ENCODE data around the gene EXOC5.

Gene EXOC5, protein sequence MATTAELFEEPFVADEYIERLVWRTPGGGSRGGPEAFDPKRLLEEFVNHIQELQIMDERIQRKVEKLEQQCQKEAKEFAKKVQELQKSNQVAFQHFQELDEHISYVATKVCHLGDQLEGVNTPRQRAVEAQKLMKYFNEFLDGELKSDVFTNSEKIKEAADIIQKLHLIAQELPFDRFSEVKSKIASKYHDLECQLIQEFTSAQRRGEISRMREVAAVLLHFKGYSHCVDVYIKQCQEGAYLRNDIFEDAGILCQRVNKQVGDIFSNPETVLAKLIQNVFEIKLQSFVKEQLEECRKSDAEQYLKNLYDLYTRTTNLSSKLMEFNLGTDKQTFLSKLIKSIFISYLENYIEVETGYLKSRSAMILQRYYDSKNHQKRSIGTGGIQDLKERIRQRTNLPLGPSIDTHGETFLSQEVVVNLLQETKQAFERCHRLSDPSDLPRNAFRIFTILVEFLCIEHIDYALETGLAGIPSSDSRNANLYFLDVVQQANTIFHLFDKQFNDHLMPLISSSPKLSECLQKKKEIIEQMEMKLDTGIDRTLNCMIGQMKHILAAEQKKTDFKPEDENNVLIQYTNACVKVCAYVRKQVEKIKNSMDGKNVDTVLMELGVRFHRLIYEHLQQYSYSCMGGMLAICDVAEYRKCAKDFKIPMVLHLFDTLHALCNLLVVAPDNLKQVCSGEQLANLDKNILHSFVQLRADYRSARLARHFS

DNA sequence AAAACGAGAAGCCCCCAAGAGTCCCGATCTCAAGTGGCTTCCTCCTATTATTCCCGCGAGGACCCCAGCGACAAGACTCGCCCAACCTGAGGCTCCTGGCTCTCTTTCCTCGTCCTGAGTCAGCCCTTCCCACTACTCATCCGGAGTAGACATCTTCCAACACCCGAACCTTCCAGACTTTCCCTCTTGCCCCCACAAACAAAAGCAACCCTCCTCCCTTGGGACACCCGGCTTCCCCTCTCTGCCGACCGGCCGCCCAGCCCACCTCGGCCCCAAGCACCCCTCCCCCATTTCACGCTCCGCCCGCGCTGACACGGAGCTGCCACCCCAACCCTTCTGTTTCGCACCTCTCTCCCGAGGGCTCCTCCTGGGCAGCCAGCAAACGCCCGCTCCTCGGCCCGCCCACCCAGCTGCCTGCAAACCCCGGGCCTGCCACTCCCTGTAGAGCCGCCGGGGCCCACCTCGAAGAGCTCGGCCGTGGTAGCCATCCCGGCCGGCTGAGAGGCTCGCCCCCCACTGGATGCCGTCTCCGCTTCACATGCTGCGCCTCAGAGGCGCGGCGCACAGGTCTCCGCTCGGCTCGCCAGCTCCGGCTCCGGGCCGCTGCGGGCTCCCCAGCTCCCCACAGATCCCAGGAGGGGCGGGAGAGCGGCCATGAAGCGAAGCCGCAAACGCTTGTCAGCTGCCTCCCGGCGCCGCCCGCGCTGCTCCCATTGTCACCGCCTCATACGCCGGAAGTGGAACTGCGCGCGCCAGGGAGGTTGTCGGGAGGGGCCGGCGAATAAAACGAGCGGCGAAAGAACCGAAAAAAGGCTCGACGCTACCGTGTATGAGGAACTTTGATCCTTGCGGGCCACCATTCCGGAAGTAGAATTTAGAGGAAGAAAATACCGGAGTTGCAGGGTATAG, at the start of gene EXOC5, which contains the start of gene AP5M1:
EXOC5 (minus strand) TSS at position 745 of the 909 bp plus-strand sequence; CDS start at position 488, 257 bp downstream.
AP5M1 (plus strand) TSS at position 811 of the 909 bp plus-strand sequence. CDS start 344 bp downstream, outside the sequence.
- Histone ChIP-seq H3K27ac (peak within 1 kb of the TSS; percentile 75 to 99 (median 94)), H3K4me3 (peak within 1 kb of the TSS; percentile 66 to 88 (median 78))

DNA sequence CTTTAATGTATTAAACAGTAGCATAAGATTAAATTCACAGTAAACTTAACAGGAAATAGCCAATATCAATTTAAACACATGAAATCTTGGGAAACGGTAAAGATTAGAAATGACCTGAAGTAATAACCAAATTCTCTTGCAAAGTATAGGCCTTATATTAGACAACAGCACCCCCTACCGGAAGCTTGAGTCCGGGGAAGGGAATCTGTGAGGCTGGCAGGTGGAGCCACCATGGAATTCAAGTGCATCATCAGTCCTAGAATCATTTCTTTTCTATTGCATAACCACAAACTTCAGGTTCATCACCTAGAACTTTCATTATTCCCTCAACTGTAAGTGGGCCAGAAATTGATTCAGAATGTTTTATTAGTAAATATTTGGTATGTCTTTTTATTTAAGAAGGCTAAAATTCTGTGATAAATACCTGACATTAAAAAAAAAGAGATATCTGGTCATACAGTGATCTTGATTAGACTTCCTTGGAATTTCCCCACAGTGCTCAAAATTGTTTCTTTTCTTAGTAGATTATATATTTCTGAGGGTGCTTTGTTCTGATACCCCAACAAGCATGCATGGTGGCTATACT, 48.6 kb upstream of the EXOC5 start:
- Histone ChIP-seq H3K4me3 (no peak overlapping the region), H3K27ac (no peak overlapping the region)

DNA sequence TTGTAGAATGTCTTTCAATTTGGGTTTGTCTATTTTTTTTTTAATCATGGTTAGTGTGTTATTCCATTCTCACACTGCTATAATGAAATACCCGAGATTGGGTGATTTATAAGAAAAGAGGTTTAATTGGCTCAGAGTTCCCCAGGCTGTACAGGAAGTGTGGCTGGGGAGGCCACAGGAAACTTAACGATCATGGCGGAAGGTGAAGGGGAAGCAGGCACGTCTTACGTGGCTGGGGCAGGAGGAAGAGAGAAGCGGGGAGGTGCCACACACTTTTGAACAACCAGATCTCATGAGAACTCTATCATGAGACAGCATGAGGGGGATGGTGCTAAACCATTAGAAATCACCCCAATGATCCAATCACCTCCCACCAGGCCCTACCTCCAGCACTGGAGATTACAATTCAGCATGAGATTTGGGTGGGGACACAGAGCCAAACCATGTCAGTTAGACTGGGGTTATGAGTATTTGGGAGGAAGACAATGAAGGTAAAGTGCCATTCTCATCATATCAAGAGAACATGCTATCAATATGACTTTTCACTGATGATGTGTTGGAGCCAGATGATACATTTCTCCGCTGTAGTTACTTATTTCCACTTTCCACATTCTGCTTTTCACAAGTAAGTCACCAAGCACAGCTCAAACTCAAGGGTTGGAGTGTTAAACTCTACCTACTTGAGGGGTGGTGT, 45.8 kb upstream of the EXOC5 start:
- no peak overlapping the region for H3K27ac ChIP-seq
- no peak overlapping the region for H3K4me3 ChIP-seq

DNA sequence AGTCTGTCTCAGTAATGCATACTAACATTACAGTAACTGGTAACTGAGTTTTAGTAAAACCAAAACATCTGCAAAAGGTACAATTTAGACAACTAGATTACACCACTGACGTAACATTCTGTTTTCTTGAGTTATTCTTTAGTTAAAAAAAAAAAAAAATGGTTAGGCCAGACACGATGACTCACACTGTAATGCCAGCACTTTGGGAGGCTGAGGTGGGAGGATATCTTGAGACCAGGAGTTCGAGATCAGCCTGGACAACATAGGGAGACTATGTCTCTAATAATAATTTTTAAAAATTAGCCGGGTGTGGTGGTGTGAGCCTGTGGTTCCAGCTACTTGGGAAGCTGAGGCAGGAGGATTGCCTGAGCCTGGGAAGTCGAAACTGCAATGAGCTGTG, 34.2 kb upstream of the EXOC5 start:
- no peak overlapping the region for H3K4me3 ChIP-seq
- no peak overlapping the region for H3K27ac ChIP-seq

DNA sequence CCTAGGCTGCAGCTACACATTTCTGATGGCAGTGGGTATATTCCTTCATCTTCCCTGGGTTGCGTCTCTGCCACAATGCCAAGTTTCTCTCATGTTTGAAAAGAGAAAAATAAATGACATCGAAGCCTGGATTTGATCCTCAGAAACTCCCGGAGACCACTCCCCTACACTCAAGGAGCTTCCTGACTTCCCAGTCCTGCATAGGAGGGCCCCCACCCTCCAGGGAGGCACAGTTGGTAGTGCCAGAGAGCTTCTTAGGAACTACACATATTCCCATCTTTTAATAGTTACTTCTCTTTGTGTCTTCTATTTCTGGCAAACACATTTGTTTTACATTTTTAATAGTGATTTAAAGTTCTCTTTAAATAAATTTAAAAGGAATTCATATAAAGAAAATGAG, 30.8 kb upstream of the EXOC5 start:
- Histone ChIP-seq H3K27ac (no peak overlapping the region), H3K4me3 (no peak overlapping the region)

DNA sequence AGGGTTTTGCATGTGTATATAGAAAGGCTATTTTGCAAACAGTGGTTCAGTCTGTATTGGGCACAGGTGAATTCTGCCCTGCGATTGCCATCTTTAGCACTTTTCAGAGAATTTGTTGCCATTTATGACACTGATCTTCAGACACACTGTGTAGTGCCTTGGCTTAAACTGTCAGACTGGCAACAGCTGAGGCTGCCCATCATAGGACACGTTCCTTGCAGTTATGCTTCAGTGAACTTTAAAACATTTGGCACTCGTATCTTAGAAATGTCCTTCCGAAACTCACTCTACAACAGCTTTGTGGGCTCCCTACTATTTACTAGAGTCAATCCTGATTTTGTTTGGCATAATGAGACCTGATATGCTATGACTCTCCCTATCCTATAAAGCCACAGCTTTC, 29.1 kb upstream of the EXOC5 start:
- Histone ChIP-seq H3K27ac (no peak overlapping the region), H3K4me3 (no peak overlapping the region)

DNA sequence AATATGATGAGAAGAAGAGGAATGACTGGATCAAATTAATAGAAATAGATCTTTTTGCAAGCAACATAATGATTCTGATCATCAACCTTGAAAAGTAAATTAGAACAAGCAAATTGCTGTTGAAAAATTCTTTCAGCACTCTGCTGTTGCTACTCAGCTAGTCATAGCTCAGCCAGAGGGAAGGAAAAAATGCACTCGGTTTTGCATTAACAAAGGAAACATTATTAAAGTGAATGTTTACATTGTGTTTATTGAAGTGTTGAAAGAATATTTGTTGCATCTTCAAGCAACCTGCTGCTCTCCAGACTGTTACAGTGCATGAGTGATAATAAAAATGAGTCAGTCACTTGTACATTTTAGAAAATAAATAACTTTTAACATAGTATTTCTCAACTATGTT, 26.5 kb upstream of the EXOC5 start:
- Histone ChIP-seq H3K27ac (no peak overlapping the region), H3K4me3 (no peak overlapping the region)

DNA sequence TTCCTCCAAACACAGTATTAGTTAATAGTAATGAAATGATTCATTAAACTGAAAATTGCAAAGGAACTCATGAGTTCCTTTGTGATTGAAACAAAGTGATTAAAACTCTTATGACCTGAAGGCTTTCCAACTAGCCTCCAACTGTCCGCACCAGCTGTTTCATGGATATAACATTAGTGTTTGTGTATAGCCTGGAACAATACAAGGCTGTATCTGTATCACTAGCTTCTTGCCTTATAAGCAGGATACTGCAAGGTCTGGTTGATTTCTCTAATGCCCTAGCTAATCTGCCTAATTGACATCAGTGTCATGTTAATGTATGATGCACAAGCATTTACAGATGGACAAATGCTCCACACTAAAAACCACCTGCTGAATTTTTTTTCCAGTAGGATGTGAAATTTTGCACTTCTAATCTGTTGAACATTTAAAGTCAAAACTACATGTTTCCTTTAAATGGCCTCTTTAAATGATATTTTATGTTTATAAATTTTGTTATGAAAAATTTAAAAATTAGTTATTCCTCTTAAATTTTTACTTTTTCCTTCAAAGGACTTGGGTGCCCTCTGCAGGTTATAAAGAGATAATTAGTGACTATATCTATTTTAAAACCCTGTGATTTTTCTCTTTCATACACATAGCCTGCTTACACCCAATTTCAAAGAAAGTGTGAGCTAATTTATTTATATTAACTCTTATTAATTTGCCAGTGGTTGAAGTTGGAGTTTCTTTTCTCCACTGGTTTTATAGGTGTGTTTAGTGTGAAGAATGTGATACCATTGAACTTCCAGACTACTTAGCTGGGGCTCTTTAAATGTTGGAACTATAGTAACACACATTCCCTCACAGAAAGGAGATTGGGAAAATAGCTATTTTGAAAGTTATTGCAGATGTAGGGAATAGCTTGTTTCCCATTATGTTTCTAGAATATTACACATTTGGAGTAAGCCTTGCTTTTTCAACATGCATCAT, 25.4 kb upstream of the EXOC5 start:
- H3K4me3 ChIP-seq, result no peak overlapping the region
- no peak overlapping the region for H3K27ac ChIP-seq

DNA sequence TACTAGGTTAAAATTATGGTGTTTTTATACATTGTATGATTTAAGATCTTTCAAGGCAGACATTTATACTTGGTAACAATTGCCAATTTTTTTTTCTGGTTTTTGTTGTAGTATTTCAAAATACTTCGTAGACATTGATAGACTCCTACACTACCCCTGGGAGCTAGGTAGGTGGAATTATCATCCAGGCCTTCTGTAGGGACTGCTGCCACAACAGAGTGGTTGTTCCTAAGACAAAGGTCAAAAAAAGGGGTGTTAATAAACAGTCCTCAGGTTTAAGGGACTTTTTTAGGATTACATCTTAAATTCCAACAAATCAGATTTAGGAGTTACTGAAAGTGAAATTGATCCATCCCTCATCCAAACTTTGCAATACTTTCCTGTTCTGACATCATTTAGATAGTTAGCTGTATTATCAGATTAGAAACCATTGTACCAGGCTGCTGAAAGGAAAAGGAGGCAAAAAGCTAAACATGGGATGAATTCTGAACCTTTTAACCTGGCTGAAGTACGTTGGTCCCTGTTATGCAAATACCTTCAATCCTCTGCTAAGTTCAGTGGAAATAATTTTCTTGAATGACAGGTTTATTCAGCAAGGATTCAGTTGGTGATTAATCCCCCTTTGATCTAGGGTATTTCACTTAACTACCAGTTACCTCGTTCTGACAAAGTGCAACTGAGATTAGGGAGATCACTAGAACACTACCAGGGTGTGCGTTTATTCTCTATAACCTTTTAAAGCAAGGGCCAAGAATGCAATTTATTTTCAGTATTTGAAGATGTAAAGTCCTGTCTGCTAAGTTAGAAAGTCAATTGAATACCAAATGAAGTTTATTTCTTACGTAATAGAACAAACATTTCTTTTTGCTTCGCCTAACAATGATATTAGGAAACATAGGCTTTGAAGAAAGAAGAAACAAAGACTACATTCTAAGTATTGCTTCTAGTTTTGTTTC, 23.3 kb upstream of the EXOC5 start:
- H3K27ac ChIP-seq, result no peak overlapping the region
- H3K4me3 ChIP-seq, result no peak overlapping the region

DNA sequence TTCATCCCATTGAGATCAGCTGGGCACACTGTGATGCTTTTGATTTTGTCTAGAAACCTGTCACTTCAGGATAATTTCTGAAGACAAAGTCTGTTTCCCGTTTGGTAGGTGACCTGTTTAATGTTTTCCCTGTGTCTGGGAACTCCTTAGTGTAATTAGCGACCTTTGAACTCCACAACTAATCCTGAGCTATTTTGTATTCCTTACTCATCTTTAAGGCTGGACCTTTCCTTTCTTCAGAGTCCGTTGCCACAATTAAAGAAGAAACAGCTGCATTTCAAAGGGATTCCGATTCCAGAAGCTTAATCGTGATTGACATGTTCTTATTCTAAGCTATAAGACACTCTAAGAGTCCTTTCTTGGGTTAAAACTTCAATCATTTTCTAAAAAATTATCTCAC, 22.0 kb upstream of the EXOC5 start:
- no peak overlapping the region for H3K27ac ChIP-seq

DNA sequence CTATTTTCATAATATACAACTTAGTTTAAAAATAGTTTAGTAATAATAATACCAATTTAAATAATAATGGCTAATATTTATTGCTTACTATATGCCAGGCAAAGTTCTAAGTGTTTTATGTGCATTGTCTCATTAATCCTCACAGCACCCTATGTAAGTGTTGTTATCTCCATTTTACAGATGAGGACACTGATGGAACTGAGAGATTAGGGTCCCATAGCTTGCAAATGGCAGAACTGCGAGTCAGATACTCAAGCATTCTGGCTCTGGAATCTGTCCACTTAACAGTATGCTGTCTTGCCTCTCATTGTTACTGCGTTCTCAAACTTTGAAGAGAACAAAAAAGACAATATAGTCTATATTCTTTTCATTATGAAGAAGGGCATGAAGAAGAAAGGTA, 19.0 kb upstream of the EXOC5 start:
- H3K27ac ChIP-seq, result no peak overlapping the region
- no peak overlapping the region for H3K4me3 ChIP-seq

More for the DNA sequence above, 22.0 kb upstream of the EXOC5 start:
- H3K4me3 ChIP-seq, result no peak overlapping the region

DNA sequence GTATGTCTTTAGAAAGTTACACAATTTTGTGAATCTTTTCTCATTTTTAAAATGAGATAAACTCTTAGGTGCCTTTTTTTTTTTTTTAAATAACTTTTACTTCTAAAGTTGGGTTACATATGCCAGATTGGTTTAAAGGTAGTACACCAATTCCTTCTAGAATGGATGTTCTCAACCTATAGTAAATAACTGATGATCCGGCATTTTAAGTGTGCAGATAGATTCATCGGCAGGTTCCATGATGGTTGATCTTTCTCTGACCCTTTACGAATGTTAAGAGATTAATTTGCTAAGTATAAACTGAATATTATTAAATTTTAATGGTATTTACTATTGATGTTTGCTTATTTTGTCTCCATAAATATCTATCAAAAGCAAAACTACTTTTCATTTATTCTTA, 8.4 kb upstream of the EXOC5 start:
- H3K27ac ChIP-seq, result no peak overlapping the region
- H3K4me3 ChIP-seq, result no peak overlapping the region

DNA sequence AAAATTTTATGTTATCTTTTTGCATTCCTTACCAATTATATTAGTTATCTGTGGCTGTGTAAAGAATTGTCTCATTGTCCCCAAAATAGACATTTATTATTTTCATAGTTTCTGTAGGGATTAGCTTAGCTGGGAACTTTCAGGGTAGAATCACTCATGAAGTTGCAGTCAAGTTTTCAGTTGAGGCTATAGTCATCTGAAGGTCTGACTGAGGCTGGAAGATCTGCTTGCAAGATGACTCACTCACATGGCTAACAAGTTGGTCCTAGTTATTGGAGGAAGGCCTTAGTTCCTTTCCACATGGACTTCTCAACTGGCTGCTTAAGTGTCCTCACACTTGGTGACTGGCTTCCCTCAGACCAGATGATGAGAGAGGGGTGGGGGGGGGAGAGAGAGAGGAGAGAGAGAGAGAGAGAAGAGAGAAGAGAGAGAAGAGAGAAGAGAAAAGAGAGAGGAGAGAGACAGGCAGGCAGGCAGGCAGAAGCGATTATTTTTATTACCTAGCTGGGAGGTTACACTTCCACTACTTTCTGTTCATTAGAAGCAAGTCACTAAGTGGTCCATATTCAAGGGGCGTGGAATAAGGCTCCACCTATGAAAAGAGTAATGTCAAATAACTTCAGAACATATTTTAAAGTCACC, 6.4 kb upstream of the EXOC5 start:
- H3K27ac ChIP-seq, result no peak overlapping the region
- no peak overlapping the region for H3K4me3 ChIP-seq

DNA sequence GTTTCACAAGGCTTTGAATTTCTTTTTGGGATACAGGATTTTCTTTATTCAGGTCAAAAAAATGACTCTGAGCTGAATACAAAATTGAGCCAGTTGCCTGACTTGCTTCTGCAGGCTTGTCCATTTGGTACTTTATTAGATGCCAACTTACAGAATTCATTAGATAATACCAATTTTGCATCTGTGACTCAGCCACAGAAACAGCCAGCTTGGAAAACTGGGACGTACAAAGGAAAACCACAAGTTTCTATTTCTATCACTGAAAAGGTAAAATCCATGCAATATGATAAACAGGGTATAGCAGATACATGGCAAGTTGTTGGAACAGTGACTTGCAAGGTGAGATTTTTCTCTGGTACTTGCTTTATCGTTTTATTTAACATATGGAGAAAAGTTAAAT, 5.8 kb upstream of the EXOC5 start:
- H3K27ac ChIP-seq, result no peak overlapping the region
- H3K4me3 ChIP-seq, result no peak overlapping the region

DNA sequence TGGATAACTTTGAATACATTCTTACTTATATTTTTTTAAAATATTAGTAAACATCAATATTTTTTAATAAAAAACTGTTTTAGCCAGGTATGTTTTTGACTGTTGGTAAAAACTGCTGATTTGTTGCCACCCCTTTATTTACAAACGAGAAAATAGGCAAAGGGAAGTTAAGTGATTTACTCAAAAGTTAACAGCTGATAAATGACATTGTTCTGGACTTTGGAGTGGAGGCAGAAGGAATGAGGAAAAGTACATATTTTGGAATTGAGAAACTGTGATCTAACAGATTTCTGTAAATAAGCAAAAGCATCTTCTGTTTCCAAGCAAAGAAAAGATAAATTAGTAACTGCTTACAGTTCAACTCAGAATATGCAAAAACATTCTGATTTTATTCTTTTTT, 4.5 kb upstream of the EXOC5 start:
- no peak overlapping the region for H3K4me3 ChIP-seq
- H3K27ac ChIP-seq, result no peak overlapping the region

DNA sequence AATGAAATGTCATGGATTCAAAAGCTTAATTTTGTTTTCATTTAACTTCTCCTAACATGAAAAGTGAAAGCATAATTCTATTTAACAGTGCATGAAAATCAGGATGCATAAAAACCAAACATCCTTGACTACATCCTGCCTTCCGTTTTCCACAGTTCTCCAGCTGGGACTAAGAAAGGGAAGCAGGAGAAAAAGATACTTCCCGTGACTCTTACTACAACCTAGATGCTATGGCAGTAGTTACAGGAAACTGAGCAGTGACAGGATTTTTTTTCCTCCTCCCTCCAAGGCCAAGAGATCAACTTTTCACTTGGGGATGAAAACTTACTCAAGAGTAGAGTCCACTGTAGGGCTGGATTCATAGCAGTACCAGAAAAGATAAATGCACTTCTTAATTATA, 2.6 kb downstream of the EXOC5 start:
- H3K4me3 ChIP-seq, result no peak overlapping the region
- peak overlapping the region in 1 of 21 experiments; percentile 2 for H3K27ac ChIP-seq

All from skin epidermis (tissue), 12 donors.